Tibial artery (tissue), 4 donors: ENCODE results near the gene NXPH1.

Experiments used
- DNase-seq, 2 donors: peaks; one replicate each; pipeline ENCODE4 v3.0.0-alpha.2; 2019
- H3K27ac ChIP-seq, 2 donors: fragments of 200-600 bp; sonication (generic) in 1 of 2; 1 replicate in 1 of 2; 2 replicates in 1 of 2; pipeline ENCODE4 v1.5.1; 2018 to 2019; ENCODE audit warnings: mild to moderate bottlenecking in 1 of 2
- H3K27me3 ChIP-seq, 2 donors: fragments of 200-600 bp; sonication (generic) in 1 of 2; one replicate each; pipeline versions ENCODE4 v1.5.1 to v1.6.0; 2016 to 2019
- H3K36me3 ChIP-seq, 3 donors: fragments of 200-600 bp; sonication (generic) in 2 of 3; one replicate each; pipeline ENCODE4 v1.5.1; 2016 to 2019; ENCODE audit warnings: mild to moderate bottlenecking in 2 of 3
- H3K4me1 ChIP-seq, 4 donors: fragments of 200-600 bp; sonication (generic) in 2 of 4; 1 replicate in 3 of 4; 2 replicates in 1 of 4; pipeline ENCODE4 v1.5.1; 2016 to 2019
- H3K4me3 ChIP-seq, 2 donors: fragments of 200-600 bp; sonication (generic) in 1 of 2; 1 replicate in 1 of 2; 2 replicates in 1 of 2; pipeline ENCODE4 v1.5.1; 2018 to 2019; ENCODE audit warnings: mild to moderate bottlenecking in 2 of 2
- H3K9me3 ChIP-seq, 3 donors: fragments of 200-600 bp; sonication (generic) in 1 of 3; one replicate each; pipeline ENCODE4 v1.5.1; 2016 to 2019
- intact Hi-C: fragments of 100-400 bp; cut with DNase I; formaldehyde crosslinking; loops from one replicate; pipeline ENCODE4 v1.15.0; 2023; ENCODE audit warnings: low total_unique reads
- TF ChIP-seq, protein P1 (sequence below), 2 experiments: fragments of 200-600 bp in 1 of 2; fragments of 450-650 bp in 1 of 2; IDR thresholded peaks; one replicate each; pipeline ENCODE4 v1.5.1; 2017 to 2019; ENCODE audit warnings: antibody characterized with exemption in 2 of 2, mild to moderate bottlenecking in 1 of 2, moderate library complexity in 1 of 2

NXPH1 gene

DNA sequence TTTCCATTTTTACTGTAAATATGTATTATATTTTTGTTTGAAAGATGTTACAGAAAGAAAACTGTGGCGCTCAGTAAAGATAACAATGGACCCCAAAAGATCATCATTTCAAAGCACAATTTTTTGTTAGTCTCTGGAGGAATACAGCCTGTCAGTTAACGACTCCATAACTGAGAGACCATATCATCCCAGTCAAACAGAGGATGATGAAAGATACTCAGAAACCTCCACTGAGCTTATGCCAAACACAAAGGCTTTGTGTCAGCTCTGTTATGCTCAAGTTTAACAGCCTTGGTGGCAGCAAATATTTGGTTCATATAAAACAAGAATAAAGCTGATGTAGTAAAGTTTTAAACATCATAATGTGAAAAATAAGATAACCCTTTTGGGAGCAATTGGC, 345.1 kb downstream of the NXPH1 start:
- no peak overlapping the region for H3K27ac ChIP-seq
- intact Hi-C loops = loop anchor here (5.0 kb wide), 1 partner anchor 1716 kb away; no protein-coding TSS in a partner anchor
- H3K27me3 ChIP-seq = no peaks in the 10 kb centered on the region
- H3K4me3 ChIP-seq = no peak overlapping the region
- H3K4me1 ChIP-seq = no peaks in the 10 kb centered on the region
- H3K36me3 ChIP-seq = no peaks in the 10 kb centered on the region
- TF ChIP-seq, protein P1, sequence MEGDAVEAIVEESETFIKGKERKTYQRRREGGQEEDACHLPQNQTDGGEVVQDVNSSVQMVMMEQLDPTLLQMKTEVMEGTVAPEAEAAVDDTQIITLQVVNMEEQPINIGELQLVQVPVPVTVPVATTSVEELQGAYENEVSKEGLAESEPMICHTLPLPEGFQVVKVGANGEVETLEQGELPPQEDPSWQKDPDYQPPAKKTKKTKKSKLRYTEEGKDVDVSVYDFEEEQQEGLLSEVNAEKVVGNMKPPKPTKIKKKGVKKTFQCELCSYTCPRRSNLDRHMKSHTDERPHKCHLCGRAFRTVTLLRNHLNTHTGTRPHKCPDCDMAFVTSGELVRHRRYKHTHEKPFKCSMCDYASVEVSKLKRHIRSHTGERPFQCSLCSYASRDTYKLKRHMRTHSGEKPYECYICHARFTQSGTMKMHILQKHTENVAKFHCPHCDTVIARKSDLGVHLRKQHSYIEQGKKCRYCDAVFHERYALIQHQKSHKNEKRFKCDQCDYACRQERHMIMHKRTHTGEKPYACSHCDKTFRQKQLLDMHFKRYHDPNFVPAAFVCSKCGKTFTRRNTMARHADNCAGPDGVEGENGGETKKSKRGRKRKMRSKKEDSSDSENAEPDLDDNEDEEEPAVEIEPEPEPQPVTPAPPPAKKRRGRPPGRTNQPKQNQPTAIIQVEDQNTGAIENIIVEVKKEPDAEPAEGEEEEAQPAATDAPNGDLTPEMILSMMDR (IDR thresholded peaks at IDR 0.05) = no peak
- H3K9me3 ChIP-seq = no peaks in the 10 kb centered on the region
- DNase-seq = no peak

DNA sequence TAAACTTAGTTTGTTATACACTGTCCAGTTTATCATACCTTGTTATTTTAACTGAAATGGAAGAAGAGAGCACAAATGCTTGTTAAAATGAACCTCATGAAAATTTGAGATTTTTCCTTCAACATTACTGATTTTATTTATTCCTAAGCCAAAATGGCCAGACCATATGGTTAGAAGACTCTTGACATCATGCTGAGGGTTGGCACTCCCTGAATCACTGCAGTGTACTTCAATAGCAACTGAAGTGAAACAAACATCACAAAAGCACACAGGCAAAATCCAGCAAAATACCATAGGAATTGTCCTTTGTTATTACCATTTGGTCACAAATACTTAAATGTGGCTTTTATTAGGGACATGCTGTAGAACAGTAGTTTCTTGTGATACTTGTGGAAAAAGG, 347.8 kb downstream of the NXPH1 start:
- Histone ChIP-seq H3K36me3 (no peaks in the 10 kb centered on the region), H3K27me3 (no peaks in the 10 kb centered on the region), H3K9me3 (no peaks in the 10 kb centered on the region), H3K4me3 (no peak overlapping the region), H3K27ac (no peak overlapping the region), H3K4me1 (no peaks in the 10 kb centered on the region)
- intact Hi-C loops = no loop called here
- no peak for DNase-seq
- TF ChIP-seq, protein P1 (IDR thresholded peaks at IDR 0.05) = no peak

DNA sequence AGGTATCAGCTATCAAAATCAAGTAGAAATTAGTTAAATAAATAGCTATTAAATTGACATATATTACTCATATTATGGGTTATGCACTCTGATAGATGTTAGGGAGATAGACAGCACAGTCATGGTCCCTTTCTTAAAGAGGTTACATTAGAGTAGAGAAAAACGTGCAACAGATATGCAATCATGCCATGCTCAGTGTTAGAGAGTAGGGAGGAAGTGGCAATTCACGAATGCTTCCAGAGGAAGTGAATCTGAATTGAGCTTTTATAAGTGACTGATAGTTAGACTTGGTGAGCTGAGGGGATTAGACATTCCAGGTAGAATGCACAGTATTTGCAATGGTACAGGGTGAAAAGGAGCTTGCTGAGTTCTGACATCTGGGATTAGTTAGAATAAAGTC, 349.8 kb downstream of the NXPH1 start:
- Histone ChIP-seq H3K4me1 (no peaks in the 10 kb centered on the region), H3K27ac (no peak overlapping the region), H3K36me3 (no peaks in the 10 kb centered on the region), H3K4me3 (no peak overlapping the region), H3K9me3 (no peaks in the 10 kb centered on the region), H3K27me3 (no peaks in the 10 kb centered on the region)
- no peak for DNase-seq
- intact Hi-C loops = no loop called here
- TF ChIP-seq, protein P1 (IDR thresholded peaks at IDR 0.05) = no peak

DNA sequence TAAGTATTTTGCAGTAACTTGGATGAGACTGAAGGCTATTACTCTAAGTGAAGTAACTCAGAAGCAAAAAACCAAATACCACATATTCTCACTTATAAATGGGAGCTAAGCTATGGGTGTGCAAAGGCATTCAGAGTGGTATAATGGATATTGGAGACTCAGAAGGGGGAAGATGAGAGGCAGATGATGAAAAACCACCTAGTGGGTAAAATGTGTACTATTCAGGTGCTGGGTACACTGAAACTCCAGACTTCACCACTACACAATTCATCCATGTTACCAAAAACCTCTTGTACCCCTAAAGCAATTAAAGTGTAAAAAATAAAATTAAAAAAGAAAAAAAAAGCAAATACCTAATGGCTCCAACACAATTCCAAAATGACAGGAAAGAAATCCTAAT, 351.7 kb downstream of the NXPH1 start:
- intact Hi-C loops = no loop called here

DNA sequence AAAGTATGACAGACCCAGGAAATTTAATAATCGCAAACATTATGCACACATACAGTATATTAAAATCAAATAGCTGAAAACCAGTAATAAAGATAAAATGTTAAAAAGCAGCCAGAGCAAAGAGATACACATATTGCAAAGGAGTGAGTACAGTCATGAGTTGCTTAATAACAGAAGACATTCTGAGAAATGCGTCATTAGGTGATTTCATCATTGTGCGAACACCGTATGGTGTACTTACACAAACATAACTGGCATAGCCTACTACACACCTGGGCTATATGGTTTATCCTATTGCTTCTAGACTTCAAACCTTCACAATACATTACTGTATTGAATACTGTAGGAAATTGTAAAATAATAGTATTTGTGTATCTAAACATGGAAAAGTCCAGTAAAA, 367.6 kb downstream of the NXPH1 start:
- no peak overlapping the region for H3K27ac ChIP-seq
- intact Hi-C loops = no loop called here
- no peaks in the 10 kb centered on the region for H3K4me1 ChIP-seq
- no peaks in the 10 kb centered on the region for H3K36me3 ChIP-seq
- H3K27me3 ChIP-seq = no peaks in the 10 kb centered on the region
- H3K4me3 ChIP-seq = no peak overlapping the region
- no peak for DNase-seq
- TF ChIP-seq, protein P1 (IDR thresholded peaks at IDR 0.05) = no peak
- no peaks in the 10 kb centered on the region for H3K9me3 ChIP-seq

More for the DNA sequence above, 351.7 kb downstream of the NXPH1 start:
- no peaks in the 10 kb centered on the region for H3K9me3 ChIP-seq
- no peaks in the 10 kb centered on the region for H3K4me1 ChIP-seq
- no peaks in the 10 kb centered on the region for H3K36me3 ChIP-seq
- no peak overlapping the region for H3K27ac ChIP-seq
- DNase-seq = no peak
- TF ChIP-seq, protein P1 (IDR thresholded peaks at IDR 0.05) = no peak
- H3K27me3 ChIP-seq = no peaks in the 10 kb centered on the region
- H3K4me3 ChIP-seq = no peak overlapping the region
